GM18502 (cell line): ENCODE measurements around the gene SAMD4B.
"Not testable (repeated sequence)": the region's sequence is repeated elsewhere in the genome, so short reads cannot be mapped to it uniquely, and the experiment has no call there.

Experiments used
- ATAC-seq: cut with Tn5 transposase; IDR thresholded peaks from one replicate; pipeline ENCODE4 v1.9.1; 2021; ENCODE audit warnings: mild to moderate bottlenecking; ENCODE audit not compliant: unreplicated experiment, poor library complexity

Gene SAMD4B

DNA sequence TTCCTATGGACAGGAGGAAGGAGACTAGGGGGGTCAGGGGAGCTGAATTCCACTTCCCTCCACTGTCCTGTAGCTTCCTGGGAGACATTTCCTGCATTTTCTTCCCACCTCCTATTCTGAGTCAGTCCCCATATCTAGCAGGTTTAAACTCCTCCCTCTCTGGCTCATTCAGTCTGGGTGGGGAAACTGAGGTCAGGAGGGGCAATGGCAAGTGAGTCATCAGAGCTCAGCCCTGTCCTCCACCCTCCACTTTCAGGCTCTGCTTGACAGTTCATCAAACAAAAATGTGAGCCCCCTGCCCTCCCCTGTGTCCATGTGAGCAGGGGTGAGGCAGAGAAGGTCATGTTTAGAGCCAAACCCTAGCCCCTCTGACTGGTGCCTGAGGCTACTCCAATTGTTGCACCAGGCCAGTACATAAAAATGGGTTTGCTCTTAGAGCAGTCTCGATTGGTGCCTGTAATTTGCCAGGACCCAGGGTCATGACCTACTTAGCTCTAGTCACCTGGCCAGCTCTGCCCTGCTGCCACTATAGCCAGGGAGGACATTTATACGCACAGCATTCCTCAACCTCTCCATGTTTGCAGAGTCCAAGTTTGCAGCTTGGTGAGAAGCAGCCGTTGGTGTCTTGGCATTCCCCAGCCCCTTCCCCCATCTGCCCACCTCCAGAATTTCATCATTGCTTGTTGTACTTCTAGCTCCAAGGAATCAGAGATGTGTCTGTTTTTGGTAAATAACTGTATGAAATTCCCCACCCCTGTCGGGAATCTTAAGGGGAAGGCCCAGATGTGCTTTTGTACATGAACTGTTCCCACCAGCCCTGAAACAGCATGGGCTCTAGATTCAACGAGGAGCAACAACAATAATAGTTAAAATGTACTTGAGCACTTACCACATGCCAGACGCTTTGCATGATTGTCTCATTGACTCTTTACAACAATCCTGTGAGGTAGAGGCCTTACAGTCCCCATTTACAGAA is 20.7 kb downstream of the SAMD4B start:
- no peak for ATAC-seq

DNA sequence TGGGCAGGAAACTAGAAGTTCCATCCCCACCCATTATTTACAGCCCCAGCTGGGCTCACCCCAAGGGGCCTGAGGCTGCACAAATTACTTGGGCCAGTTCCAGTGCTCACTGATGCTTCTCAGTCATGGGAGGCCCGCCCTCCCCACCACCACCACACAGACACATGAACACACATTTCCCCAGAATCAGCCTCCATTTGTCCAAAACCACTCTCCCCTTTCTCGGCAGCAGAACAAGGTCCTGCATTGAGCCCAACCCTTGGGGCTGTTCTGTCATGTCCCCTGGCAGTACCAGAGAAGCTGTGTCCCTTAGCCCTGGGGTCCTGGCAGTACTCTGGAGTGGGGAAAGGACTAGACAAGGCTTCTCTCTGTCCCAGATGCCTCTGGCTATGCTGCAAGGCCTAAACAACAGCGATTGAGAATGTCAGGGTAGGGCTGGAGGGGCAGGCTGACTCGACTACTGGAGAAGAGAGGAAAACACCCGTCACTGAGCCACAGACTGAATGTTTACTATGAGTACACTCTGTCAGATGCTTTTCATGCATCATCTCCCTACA is 21.8 kb downstream of the SAMD4B start:
- ATAC-seq = no peak

- ATAC-seq = no peak
Observed at GRCh38 chr19:39365531-39365930, 23.3 kb downstream of the SAMD4B start.

- no peak for ATAC-seq
Observed at GRCh38 chr19:39369200-39369599, 27.0 kb downstream of the SAMD4B start.

DNA sequence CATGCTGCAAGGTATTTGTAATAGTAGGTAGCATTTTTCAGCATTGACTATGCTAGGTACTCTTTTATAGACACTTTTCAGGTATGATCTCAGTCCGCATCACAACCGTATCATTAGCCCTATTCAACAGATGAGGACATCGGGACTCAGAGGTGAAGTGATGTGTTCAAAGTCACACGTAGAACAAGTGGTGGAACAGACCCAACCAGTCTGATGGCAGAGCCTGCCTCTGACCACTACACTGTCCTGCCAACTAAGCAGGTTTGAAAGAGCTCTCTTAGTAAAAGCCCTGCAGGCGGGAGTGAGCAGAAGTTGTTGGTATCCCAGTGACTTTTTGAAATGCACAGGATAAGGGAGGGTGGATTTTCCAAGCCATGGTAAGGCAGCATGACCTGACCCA is 28.5 kb downstream of the SAMD4B start:
- no peak for ATAC-seq

DNA sequence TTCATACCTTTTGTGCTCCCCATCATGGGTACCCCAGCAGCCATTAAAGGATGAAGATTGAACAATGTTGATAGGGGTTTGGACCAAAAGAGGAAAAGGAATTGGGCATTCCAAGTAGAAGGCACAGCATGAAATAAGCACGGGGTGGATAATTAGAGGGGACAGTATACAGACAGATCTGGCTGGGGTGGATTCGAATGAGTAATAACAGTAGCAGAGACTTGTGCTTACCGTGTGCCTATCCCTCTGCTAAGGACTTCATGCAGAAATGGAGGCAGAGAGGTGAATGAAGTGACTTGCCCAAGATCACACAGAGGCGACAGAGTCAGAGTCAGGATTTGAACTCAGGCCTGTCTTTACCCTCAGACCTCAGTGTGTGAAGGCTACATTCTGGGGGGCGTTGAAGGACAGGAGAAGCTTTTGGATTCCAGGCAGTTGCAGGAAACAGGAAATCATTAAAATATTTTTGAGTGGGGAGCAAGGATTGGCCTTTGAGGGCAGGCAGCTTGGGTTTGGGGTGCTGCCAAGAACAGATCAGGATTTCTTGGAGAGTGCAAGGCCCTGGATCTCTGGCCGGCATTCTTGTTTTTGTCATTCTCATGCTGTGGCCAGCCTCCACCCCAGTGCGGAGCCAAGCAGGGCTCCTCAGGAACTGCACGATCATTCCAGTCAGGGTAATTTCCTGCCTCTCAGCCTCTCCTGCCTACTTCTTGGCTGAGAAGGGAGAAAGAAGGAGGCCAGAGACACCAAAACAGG is 30.0 kb downstream of the SAMD4B start:
- no peak for ATAC-seq

- no peak for ATAC-seq
Observed at GRCh38 chr19:39372941-39373340, 30.7 kb downstream of the SAMD4B start.

DNA sequence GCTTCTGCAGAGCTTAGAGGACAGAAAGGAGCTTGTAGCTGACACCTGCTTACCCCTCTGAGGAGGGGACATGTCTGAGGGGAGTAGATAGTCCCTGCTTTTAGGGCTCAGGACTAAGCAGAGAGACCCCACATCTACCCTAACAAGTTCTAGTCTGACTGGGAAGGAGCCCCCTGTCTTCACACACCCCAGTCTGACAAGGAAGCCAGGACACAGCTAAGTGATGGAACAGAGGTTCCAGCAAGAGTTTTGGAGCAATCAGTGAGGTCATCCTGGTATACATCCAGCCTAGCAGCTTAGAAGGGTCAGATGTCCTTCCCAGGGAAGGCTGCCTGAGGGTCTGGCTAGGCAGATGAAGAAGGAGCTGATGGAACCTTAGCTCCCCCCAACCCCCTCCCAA is 33.7 kb downstream of the SAMD4B start:
- no peak for ATAC-seq

DNA sequence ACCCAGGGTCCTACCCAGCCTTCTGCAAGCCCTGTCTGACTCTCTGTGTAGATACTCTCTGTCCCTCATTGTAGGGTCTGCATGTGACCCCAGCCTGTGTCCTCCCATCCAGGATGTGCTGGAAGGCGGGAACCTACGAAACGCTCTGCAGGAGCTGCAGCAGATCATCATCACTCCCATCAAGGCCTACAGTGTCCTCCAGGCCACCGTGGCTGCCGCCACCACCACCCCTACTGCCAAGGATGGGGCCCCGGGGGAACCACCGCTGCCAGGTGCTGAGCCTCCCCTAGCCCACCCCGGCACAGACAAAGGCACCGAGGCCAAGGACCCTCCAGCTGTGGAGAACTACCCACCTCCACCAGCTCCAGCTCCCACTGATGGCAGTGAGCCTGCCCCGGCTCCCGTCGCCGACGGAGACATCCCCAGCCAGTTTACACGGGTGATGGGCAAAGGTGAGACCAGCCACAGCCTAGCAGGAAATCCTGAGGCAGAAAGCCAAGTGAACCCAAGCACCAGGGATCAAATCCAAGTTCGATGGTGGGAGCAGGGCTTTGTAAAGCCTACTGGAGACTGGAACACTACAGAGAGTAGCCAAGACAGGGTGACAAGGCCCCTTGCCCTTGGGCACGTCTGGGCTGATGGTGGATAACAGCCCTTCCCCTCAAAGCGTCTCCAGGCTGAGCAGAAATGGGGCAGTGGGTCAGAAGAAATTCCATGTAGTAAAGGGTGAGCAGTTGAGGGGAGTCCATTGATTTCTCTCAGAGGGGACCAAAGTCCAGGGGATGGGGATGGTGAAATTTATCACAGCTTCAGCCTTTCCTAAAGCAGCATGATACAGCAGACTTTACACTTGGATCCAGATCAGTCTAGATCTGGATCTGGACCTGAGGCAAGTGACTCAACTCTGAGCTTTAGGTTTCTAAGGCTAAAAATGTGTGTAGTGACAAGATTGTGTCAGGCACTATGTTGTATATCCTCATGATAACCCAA is 35.4 kb downstream of the SAMD4B start:
- ATAC-seq = no peak

DNA sequence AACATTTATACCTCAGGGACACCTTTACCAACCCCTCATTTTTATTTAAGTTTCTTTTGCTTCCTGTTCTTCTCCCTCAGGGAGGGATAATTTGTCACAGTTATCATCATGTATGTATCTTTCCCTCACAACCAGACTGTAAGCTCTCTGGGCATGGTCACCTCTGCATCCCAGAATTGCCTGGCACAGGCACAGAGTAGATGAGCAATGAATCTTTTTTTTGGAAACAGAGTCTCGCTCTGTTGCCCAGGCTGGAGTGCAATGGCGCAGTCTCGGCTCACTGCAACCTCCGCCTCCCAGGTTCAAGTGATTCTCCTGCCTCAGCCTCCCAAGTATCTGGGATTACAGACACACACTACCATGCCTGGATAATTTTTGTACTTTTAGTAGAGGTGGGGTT is 37.1 kb downstream of the SAMD4B start:
- ATAC-seq = not testable (repeated sequence)

GRCh38 chr19:39379865-39380396 is 37.7 kb downstream of the SAMD4B start:
- ATAC-seq = no peak

- no peak for ATAC-seq
Observed at GRCh38 chr19:39380521-39381502, 38.6 kb downstream of the SAMD4B start.

GRCh38 chr19:39381910-39382611 is 39.8 kb downstream of the SAMD4B start:
- ATAC-seq = no peak

GRCh38 chr19:39382991-39383828 is 41.0 kb downstream of the SAMD4B start:
- no peak for ATAC-seq

DNA sequence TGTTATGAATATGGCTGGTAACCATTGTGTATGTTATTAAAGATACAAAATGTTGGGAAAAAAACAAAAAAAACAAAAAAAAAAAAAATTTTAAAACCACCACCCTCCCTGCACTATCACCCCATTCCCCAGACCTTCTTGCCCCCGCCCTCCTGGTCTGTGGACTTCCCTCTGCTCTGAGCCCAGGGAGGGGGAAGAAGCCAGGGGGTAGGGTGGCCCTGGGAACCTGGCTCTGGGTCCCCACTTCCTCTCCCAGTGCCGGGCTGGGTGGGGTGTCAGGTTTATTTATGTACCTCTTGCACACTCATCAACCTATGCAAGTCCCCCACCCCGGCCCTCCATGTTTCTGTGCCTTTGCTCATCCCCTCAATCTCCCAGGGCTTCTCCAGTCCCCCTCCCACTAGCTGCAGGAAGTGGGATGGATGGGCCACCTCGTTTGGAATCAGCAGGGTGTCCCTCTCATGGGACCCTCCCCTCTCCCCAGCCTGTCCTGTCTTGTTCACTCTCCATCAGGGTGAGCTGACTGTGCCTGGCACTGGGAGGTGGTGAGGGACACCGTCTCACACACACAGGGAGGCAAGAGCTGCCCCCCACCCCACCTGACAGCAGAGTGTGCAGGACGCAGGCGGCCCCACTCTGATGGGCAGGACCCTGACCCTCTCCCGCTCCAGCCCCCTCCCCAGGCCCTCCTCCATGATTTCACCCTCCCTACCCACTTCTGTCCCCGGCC is 42.8 kb downstream of the SAMD4B start:
- ATAC-seq = no peak

GRCh38 chr19:39385629-39386411 is 43.6 kb downstream of the SAMD4B start:
- no peak for ATAC-seq
